Measurements from ENCODE around the gene ADNP.

The ADNP gene

DNA sequence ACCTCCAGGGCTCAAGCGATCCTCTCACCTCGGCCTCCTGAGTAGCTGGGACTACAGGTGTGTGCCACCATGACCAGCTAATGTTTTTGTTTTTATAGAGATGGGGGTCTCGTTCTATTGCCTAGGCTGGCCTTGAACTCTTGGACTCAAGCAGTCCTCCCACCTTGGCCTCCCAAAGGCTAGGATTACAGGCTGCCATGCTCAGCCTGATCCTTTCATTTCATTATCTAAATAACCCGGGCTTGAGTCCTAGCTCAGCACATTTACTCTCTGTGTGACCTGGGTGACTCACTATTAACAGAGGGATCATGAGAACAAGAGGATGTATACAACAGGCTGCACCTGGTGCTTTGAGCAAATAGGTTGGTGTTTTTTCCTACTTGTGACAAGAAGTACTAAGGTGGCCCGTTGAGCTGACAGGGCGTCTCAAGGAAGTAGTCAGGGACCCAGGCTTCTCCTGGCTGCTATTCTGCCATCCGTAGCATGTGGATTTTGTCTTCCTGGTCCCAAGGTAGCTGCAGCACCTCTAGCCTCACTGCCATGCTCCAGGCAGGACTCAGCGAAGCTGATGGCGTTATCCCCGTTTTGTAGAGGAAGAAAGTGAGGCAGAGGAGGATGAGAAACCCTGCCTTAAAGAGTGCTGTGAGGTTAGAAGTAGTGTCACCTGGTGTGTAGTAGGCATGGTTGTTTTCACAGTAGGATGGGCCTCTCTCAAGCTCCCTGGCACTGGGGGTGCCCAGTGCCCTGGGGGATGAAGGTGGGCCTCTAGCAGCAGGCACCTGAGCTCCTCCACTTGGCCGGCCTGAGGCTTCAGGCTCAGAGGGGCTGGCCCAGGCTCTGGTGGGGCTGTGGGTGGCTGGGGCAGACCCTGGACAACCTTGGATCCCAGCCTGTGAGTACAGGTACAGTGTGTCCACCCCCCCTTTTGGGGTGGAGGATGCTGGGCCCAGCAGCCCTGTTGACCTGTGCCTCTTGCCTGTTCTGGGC, 62.4 kb downstream of the ADNP start:
- no peak for DNase-seq

DNA sequence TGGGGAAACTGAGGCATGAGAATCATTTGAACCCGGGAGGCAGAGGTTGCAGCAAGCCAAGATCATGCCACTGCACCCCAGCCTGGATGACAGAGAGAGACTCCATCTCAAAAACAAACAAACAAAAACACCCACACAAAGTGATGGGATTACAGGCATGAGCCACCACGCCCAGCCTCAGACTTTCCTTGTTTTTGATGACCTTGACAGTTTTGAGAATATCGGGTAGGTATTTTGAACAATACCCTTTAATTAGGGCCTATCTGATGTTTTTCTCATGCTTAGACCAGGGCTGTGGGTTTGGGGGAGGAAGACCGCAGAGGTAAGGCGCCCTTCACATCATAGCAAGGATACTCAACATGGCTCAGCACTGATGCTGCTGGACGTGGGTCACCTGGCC, 63.4 kb downstream of the ADNP start:
- DNase-seq = no peak

DNA sequence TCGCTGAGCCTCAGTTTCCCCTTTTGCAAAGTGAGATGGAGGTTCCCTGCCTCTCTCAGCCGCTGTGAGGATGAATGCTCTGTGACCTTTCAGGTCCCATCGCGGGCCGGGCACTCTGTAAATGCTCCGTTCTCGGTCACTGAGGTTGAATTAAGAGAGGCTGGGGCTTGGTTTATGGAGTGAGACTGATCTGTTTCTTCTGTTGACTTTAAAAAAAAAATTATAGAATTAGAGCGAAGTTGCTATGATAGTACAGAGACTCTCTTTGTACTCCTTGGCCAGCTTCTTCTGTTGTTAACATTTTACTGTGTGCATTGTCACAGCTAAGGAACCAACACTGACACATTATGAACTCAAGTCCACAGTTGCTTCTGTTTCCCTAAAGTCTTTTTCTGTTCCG, 64.4 kb downstream of the ADNP start:
- DNase-seq = no peak

DNA sequence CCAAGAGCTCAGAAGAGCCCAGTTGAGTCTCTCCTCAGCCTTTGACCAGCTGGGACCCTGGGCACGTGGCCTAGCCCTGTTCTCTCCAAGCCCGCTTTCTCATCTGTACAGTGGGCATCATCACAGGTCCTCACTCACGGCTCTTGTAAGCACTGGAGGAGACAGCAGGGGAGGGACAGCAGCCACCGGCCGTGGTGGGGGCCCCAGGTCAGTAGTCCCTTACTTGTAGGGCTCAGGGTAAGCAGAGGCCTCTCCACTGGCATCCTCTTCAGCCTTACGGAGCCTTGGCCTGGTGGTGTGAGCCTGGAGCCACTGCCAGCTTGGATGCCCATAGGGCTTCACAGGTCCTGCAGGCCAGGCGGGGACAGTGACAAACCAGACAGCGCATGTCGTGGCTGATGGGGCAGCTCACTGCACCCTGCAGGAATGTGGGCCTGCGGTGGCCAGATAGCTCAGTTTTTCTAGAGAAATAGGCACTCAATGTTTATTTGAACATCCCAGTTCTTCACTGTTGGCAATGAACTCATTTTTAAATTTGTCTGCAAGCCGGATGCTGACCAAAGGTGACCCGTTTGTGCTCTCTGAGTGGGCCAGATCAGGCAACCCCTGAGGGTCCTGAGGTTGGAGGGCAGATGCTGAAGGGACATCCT, 65.1 kb downstream of the ADNP start:
- DNase-seq = no peak

DNA sequence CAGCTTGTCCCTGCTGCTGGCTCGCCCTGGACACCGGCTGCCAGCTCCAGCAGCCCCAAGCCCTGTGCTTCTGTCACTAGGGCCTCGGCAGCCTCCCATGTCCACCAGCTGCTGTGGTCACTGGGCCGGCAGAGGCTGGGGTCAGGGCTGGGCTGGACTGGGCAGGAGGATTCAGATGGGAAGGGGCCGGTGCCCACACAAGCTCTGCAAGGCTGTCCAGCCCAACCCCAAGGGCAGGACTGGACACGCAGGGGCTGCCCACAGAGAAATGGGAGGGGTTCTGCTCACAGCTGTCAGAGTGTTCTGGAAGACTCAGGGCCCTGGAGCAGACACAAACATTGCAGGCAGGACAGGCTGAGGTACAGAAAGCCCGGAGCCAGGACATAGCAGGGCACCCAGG, 65.6 kb downstream of the ADNP start:
- DNase-seq = no peak

DNA sequence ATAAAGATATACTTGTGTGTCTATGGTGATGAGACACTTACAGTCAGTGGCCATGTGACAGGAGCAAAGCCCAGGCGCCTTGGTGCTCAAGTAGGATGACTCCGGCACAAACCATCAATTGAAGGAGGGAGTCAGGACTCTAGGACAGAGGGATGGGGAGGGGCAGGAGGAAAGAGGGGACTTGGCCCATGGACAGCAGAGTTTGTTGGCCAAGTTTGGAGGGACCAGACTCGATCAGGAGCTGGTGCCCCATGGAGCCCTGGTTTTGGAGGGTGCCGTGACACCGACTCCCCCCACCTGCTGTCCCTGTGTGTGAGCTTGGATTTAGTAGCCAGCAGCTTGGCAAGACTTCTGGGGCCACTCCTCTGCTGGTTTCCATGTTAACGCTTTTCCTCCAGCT, 66.1 kb downstream of the ADNP start:
- DNase-seq = no peak

DNA sequence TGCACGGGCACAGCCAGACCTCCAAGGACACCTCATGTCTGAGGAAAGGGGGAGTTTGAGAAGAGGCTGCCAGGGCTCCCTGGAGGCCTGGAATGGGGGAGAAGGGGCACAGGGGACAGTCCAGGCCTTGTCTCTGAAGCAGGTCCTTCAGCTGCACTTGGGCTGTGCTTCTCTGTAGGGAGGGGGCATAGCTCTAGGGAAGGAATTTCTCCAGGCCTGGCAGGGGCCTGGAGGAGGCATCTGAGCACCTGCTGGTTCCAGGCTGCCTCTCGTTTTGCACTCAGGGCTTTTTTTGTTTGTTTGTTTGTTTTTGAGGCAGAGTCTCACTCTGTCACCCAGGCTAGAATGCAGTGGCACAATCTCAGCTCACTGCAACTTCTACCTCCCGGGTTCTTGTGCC, 68.7 kb downstream of the ADNP start:
- DNase-seq = no peak

DNA sequence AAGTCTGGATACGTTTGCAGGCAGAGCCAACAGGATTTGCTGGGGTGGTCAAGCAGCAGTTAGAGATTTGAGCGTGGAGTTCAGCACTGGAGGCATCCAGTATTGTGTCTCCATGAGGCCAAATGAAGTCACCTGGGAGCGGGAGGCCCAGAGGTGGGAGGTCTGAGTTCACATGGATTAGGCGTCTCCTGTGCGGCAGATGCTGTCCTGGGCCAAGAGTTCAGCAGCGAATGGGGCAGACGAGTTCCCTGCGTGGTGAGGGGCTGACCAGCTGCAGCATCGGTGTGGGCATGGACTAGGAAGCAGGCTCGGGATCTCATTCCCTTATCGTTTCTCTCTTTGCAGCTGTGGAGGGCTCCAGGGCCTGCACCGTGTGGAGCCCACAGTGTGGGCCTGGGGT, 70.2 kb downstream of the ADNP start:
- no peak for DNase-seq

DNA sequence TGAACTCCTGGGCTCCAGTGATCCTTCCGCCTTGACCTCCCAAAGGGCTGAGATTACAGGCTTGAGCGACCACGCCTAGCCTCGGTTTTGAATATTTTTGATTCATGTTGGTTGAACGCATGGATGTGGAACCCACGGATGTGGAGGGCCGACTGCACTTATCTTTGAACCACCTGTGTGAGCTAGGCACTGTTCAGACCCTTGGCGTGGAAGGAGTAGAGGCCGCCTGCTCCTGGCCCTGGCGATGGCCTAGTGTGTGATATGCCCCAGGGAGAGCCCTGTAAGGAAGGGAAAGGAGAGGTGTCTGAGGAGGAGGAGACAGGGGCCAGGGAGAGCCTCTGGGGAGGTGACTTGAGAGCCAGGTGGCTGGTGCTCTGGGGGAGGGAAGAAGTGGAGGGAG, 72.1 kb downstream of the ADNP start:
- no peak for DNase-seq

DNA sequence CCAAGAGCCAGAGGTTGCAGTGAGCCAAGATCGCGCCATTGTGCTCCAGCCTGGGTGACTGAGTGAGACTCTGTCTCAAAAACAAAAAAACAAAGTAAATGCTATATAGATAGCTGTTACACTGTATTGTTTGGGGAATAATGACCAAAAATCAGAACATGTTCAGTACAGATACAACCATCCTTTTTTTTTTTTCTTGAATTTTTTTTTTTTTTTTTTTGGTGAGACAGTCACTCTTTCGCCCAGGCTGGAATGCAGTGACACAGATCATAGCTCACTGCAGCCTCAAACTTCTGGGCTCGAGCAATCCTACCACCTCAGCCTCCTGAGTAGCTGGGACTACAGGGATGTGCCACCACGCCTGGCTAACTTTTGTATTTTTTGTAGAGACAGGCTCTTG, 72.7 kb downstream of the ADNP start:
- no peak for DNase-seq

DNA sequence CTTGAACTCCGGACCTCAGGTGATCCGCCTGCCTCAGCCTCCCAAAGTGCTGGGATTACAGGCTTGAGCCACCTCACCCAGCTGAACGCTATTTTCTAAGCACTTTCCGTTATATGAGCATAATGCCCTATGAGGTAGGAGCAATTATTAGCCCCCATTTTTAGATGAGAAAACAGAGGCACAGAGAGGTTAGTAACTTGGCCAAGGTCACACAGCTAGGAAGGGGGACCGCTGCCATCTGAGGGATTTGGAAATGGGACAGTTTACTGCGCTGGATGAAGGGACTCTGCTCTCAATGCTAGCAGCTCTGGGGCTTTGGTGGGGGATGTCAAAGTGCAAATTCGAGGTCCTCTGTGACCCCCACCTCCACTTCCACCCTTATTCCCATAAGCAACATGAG, 73.9 kb downstream of the ADNP start:
- DNase-seq = no peak

DNA sequence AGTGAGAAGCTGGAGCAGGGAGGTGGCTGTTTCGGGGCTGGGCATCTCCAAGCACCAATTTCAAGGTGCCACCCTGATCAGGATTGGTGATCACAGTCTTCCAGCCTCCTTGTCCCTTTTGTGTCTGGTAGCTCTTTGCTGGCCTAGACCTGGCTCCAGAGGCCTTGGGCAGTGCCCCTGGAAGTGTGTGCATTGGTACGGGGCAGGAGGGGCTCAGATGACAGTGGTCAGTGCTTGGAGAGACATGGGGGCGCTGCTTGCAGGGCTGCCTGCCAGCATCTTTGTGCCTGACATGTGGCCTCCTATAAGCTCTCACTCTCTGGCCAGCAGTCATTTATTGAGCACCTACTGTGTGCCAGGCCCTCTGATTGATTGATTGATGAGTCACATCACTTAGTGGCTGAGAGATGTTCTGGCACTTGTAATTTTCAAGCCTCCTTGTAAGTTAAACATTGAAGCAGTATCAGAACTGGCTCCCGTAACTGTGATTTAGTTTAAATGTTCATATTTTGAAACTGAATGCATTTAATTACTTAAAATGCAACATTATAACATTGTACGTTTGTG, 74.7 kb downstream of the ADNP start:
- DNase-seq = no peak

DNA sequence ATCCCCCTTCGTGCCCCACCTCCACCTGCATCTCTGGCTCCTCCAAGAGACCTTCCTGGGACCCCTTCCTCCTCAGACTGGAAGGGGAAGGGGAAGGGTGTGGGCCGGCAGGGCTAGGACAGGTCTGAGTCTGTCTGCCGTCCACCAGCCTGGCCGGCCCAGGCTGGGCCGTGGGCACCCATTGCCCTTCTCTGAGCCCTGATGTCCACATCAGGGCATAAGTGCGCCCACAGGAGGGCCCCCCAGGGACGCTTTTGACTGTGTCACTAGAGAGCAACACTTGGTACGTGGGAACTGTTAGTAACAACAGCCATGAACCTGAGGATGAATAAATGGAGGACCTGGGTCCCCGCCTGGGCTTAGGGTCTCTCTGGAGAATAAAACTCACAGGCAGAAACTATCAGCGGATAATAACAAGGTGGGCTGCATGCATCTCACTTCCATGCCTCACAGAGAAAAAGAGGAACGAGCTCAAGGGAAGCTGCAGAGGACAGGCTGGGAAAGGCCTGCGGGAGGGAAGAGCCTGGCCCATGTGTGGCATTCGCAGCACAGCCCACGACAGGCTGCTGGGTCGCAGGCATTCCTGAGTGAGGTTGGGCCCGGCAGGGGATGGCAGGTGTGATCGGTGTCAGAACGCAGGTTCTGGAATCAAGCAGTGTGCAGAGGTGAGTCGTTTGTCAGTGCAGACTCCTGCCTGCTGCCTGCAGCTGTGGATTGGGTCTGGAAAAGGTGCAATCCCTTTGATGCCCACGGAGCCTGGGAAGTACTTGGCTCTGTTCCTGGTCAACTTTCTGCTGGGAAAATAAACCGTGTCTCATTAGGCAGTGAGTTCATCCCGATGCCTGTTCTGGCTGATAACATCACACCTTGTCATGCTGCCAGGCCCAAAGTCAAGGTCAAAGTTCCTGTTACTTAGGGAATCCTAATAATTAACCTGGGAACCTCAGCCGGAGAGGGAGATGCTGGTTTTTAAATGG, 75.5 kb downstream of the ADNP start:
- no peak for DNase-seq

DNA sequence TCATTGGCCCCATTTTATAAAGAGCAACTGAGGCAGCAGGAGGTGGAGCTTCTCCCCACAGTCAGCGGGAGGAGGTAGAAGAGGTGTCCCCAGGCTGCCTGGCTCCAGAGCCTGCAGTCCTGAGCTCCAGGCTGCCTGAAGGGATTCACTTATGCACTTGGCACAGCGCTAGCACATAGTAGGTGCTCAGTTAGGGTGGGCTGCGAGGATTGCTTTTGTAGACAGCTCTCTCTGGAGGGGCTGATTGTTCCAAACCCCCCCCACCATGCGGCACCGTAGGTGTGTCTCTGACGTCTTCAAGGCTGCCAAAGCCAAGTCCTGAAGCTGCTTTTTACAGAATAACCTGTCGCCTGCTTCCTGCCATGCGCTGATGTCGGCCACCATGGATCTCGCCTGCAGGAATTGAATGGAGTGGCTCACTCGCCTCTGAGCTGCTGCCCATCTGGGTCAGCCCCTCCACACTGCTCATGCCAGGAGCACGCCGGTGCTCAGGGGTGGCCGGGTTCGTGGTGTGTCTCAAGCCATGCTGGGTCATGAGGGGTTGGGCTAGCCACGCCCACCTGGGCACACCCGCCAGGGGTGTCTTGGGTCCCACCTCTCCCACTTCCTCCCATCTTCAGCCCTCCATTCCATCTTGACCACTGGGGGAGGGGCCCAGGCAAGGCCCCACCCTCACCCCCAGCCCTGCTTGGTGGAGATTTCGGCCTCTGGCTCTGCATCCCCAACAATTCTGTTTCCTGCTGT, 76.6 kb downstream of the ADNP start:
- no peak for DNase-seq

DNA sequence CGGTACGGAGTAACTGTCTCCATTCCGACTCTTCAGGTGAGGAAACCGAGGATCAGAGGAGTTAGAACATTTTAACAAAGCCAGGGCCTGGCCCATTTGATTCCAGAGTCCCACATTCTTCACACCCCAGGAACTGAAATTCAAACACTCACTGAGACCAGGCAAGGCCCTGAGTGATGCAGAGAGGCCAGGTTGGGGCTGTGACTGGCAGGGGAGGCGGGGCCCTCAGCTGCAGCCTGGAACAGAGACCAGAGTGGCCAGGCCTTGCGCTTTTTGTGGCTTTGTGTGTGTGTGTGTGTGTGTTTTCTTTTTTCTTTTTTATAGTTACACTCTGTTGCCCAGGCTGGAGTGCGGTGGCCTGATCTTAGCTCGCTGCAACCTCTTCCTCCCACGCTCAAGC, 79.2 kb downstream of the ADNP start:
- no peak for DNase-seq

DNA sequence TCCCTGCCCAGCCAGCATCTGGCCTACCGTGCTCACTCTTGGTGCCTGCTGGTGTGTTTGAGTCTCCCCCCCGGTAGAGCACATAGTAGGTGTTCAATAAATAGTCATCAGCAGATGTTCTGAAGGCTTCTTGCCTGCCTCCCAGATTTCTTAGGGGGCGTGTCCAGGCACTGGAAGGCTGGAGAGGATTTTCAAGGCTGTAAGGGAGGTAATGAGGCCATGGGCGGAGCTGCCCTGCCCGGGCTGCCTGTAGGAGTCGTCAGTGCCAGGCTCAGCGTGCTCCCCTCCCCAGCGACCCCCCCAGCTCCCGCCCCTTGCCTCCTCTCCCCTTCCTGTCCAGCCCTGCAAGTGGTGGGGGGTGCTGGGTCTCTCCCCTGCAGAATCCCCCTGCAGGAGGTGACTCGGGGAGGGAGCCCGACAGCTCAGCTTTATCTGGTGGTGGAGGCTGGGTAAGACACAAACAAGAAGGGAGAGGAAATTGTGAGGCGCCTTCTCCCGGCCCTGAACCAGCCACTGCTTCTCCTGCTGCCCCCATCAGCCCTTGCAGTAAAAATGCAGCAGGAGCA, 80.4 kb downstream of the ADNP start:
- no peak for DNase-seq

DNA sequence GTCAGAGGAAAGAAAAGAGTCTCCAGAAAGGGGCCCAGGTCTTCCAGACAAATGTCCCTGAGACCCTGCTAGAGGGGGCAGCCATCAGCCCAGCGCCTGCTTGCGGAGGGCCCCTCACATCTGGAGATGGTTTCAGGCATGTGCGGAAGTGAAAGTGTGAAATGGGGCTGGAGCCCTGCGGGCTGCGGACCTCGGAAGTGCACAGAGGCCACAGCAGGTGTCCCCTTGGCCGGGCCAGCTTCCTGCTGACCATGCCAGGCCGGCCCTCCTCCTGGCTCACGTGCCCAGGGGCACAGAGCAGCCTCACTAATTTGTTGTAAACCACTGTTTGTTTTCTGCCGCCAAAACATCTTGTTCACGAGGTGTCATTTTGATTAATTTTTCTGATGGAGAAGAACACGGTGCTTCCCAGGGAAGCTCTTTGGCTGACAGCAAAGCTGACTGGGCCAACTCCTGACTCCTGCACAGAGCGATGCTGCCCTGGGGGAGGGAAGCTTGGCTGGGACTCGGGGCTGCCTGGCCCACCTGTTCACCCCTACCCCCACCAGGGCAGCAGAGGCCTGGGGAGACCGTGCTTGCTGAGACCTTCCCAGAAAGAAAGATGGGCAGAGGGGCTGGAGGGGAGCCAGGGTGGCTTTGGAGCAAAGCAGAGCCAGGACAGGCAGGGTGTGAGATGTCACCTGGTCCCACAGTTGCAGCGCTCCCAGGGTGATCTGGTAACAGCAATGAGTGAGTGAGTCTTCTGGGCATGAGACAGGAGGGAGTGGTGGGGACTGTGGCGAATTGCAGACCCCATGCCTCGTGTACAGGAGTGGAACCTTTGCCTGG, 82.2 kb downstream of the ADNP start:
- no peak for DNase-seq

DNA sequence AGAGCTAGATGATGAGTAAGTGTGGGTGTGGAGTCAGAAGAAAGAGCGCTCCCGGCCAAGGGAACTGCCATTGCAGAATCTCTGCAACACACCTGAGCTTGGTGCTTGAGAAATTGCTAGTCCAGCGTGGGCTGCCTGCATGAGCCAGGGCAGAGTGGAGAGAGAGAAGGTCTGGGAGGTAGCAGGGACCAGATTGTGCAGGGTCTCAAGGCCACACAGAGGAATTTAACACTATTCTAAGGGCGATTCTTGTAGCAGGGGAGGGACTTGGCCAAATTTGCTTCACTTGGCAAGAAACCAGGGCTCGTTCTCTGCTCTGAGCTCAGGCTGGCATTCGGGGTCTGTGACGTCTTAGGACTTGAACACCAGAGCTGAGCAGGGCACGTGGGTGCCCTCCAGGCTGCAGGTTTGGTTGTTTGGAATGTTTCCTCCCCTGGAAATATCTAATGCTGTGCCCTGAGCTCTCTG, 82.9 kb downstream of the ADNP start:
- DNase-seq = no peak

DNA sequence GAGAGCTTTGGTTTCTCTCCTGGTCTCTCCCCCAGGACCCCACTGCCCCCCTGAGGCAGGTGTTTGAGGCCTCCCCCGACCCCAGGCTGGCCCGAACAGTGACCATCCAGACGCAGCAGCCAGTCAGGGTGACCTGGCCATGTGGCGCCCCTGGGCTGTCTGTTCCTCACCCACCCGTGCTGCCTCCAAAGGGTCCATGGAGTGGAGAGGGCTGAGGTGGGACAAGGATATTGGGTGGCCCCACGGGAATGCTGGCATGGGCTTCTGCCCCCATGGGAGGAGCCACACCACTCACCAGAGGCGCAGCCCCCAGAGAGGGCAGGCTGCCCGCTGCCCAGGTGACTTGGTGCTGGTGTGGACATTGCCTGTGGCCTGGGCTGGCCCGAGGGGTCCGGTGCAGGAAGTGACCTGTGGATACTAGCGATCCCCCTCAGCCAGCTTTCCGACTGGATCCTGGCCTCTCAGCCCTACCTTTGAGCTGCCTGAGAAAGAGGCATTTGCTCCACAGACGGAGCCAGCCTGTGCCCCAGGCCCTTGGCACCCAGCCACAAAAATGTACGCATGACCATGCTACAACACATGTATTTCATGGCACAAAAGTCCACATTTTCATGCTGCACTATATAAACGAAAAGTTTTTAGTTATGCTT, 85.5 kb downstream of the ADNP start:
- DNase-seq = no peak

DNA sequence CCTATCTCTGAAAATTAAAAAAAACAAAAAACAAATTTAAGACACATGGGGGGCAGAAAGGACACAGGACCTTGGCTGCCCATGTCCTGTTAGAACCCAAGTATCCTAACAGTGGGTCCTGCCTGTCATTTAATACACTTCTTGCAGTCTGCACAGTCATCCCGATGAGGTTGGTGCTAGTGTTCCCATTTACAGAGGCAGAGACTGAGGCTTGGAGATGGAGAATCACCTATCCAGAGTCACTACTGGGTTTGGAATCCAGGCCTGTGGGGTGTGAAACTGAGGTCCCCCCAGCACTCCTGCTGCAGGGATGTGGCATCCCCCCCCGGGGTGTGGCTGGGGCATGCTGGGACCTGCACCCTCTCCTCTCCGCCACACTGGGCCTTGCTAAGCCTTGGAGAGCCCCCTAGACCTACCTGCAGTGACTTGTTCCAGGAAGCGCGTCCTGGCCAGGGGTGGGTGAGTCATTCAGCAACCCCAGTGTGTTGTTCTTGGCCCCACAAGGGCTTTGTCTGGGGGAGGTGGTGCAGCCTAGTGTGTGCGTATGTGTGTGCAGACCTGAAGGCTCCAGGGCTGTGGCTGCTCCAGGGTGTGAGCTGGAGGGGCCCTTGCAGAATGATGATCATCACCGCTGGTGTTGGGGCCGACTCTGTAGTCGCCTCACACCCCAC, 86.7 kb downstream of the ADNP start:
- DNase-seq = peak; percentile 55
